ENCODE results near the gene SWI5.

SWI5 gene

GRCh38 chr9:128337936-128338335 is 61.9 kb downstream of the SWI5 start:
- no peak overlapping the region for H3K4me3 ChIP-seq
- no peak for TF ChIP-seq CTCF (IDR thresholded peaks at IDR 0.05)

More at GRCh38 chr9:128337936-128338335, 61.9 kb downstream of the SWI5 start:
- no peak for DNase-seq (ENCODE audit: low spot score)
- no peak overlapping the region for H3K27ac ChIP-seq

Measured in coronary artery (tissue), 2 donors.